HEK293 (cell line): ENCODE measurements around the gene KCNS1.

Experiments used
- EGR2 ChIP-seq: fragments of 450-650 bp; formaldehyde crosslinking; IDR thresholded peaks from 2 replicates; pipeline ENCODE4 v1.5.1; 2016; ENCODE audit warnings: low read depth, missing biosample characterization, missing genetic modification characterization
- ZNF184 ChIP-seq: fragments of 450-650 bp; IDR thresholded peaks from 2 replicates; pipeline ENCODE4 v1.5.1; 2018; ENCODE audit warnings: missing biosample characterization, mild to moderate bottlenecking, missing genetic modification characterization
- TF ChIP-seq, protein P1 (sequence below): fragments of 450-650 bp; formaldehyde crosslinking; IDR thresholded peaks from 2 replicates; pipeline ENCODE4 v1.5.1; 2016; ENCODE audit warnings: missing biosample characterization, missing genetic modification characterization
- TF ChIP-seq, protein P2 (sequence below): fragments of 450-650 bp; formaldehyde crosslinking; conservative IDR thresholded peaks from 2 replicates; pipeline ENCODE4 v1.5.1; 2016; ENCODE audit warnings: low read depth, missing biosample characterization, missing genetic modification characterization

DNA sequence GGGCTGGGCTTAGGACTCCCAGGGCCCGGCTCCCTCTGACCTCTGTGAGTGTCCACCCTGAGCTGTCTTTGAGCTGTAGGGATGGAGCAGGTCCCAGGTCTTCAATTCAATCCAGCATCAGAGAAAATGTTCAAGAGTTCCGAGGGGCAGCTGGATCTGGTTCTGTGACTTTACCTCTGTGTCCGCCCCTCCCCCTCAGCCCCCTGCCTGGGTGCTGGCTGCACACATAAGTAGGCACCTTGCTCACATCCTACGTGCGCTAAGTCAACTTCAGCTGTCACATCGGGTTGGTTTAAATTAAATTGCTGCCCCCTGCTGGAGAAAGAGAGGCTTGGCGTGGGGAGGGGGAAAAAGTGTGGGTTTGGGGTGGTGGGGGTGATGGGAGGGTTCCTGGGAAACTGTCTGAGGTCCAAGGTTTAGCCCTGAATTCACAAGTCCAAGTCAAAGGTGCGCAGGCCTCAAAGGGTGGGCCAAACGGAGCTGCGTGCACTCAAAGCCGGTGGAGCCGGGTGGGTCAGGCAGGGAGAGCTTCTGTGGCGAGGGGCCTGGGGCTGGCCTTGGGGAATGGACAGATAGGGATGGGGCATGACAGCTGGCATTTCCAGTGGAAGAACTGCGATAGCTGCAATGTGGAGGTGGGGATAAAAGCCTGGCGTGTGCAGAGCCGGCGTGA, 11.0 kb upstream of the KCNS1 start:
- TF ChIP-seq ZNF184 (tag by site-specific recombination) (no peak), EGR2 (tag by site-specific recombination) (no peak)
- TF ChIP-seq, protein P1, sequence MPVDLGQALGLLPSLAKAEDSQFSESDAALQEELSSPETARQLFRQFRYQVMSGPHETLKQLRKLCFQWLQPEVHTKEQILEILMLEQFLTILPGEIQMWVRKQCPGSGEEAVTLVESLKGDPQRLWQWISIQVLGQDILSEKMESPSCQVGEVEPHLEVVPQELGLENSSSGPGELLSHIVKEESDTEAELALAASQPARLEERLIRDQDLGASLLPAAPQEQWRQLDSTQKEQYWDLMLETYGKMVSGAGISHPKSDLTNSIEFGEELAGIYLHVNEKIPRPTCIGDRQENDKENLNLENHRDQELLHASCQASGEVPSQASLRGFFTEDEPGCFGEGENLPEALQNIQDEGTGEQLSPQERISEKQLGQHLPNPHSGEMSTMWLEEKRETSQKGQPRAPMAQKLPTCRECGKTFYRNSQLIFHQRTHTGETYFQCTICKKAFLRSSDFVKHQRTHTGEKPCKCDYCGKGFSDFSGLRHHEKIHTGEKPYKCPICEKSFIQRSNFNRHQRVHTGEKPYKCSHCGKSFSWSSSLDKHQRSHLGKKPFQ (tag by site-specific recombination), result no peak
- TF ChIP-seq, protein P2, sequence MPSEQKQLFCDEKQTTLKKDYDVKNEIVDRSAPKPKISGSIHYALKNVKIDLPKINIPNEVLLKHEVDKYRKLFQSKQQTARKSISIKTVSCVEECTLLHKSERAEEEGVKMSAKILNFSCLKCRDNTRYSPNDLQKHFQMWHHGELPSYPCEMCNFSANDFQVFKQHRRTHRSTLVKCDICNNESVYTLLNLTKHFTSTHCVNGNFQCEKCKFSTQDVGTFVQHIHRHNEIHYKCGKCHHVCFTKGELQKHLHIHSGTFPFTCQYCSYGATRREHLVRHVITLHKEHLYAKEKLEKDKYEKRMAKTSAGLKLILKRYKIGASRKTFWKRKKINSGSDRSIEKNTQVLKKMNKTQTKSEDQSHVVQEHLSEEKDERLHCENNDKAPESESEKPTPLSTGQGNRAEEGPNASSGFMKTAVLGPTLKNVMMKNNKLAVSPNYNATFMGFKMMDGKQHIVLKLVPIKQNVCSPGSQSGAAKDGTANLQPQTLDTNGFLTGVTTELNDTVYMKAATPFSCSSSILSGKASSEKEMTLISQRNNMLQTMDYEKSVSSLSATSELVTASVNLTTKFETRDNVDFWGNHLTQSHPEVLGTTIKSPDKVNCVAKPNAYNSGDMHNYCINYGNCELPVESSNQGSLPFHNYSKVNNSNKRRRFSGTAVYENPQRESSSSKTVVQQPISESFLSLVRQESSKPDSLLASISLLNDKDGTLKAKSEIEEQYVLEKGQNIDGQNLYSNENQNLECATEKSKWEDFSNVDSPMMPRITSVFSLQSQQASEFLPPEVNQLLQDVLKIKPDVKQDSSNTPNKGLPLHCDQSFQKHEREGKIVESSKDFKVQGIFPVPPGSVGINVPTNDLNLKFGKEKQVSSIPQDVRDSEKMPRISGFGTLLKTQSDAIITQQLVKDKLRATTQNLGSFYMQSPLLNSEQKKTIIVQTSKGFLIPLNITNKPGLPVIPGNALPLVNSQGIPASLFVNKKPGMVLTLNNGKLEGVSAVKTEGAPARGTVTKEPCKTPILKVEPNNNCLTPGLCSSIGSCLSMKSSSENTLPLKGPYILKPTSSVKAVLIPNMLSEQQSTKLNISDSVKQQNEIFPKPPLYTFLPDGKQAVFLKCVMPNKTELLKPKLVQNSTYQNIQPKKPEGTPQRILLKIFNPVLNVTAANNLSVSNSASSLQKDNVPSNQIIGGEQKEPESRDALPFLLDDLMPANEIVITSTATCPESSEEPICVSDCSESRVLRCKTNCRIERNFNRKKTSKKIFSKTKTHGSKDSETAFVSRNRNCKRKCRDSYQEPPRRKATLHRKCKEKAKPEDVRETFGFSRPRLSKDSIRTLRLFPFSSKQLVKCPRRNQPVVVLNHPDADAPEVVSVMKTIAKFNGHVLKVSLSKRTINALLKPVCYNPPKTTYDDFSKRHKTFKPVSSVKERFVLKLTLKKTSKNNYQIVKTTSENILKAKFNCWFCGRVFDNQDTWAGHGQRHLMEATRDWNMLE, result no peak
